ENCODE data around the gene LRRC56. TPM values are rescaled to one million over a fixed set of nuclear protein-coding genes. Genes with fewer than 3 reads are reported as not detected.

Gene LRRC56
- total and polyA plus RNA-seq, 9 donors: 1.7 to 8.4 (median 5.4) TPM

GRCh38 chr11:601573-602245 is 64.4 kb downstream of the LRRC56 start:
- H3K36me3 ChIP-seq (ENCODE audit: control insufficient read depth, insufficient read depth, low read length): peaks cover 82% of the 10 kb centered on the region
- 94% methylated on average over 14 of the region's 23 CpGs for WGBS (ENCODE audit: insufficient coverage)
- no peak overlapping the region for H3K4me3 ChIP-seq (ENCODE audit: low read length)
- H3K4me1 ChIP-seq (ENCODE audit: control insufficient read depth, insufficient read depth, low read length): no peaks in the 10 kb centered on the region
- no peaks in the 10 kb centered on the region for H3K9me3 ChIP-seq (replicated peaks; ENCODE audit: control insufficient read depth, low read depth, low read length)
- DNase-seq: no peak
- no peak overlapping the region for H3K27ac ChIP-seq (ENCODE audit: low read length)
- no peaks in the 10 kb centered on the region for H3K27me3 ChIP-seq (ENCODE audit: control insufficient read depth, insufficient read depth, low read length)

- Histone ChIP-seq H3K27ac (ENCODE audit: low read length) (no peak overlapping the region), H3K27me3 (ENCODE audit: control insufficient read depth, insufficient read depth, low read length) (no peaks in the 10 kb centered on the region), H3K4me3 (ENCODE audit: low read length) (no peak overlapping the region), H3K36me3 (ENCODE audit: control insufficient read depth, insufficient read depth, low read length) (peaks cover 82% of the 10 kb centered on the region), H3K9me3 (replicated peaks; ENCODE audit: control insufficient read depth, low read depth, low read length) (no peaks in the 10 kb centered on the region), H3K4me1 (ENCODE audit: control insufficient read depth, insufficient read depth, low read length) (no peaks in the 10 kb centered on the region)
- no peak for DNase-seq
- 91% methylated on average over 11 of the region's 13 CpGs for WGBS (ENCODE audit: insufficient coverage)
Measured at GRCh38 chr11:603154-603553, 65.8 kb downstream of the LRRC56 start.

Other genes with a start within 250 kb of the LRRC56 start
- gene PGGHG, start 248.4 kb upstream of the LRRC56 start, total RNA-seq: 14.1 TPM
- 10 to 100 TPM in 3 of 8 donors, 1 to 10 TPM in 5; 9.2 to 13.9 (median 9.9) TPM for gene PGGHG, start 248.4 kb upstream of the LRRC56 start, polyA plus RNA-seq (ENCODE audit: insufficient read depth in 1 of 8, insufficient read length in 8 of 8, low replicate concordance in 1 of 8)
- not detected for gene IFITM5, start 238.0 kb upstream of the LRRC56 start, total RNA-seq
- not detected for gene IFITM5, start 238.0 kb upstream of the LRRC56 start, polyA plus RNA-seq (ENCODE audit: insufficient read depth in 1 of 8, insufficient read length in 8 of 8, low replicate concordance in 1 of 8)
- gene IFITM2, start 229.7 kb upstream of the LRRC56 start, total RNA-seq: 48.1 TPM
- 100 to 1,000 TPM in 2 of 8 donors, 10 to 100 TPM in 6; 60.8 to 130 (median 84.3) TPM for gene IFITM2, start 229.7 kb upstream of the LRRC56 start, polyA plus RNA-seq (ENCODE audit: insufficient read depth in 1 of 8, insufficient read length in 8 of 8, low replicate concordance in 1 of 8)
- gene IFITM1, start 223.5 kb upstream of the LRRC56 start, total RNA-seq: 24.6 TPM
- 10 to 100 TPM; 19.8 to 33.3 (median 24.3) TPM for gene IFITM1, start 223.5 kb upstream of the LRRC56 start, polyA plus RNA-seq (ENCODE audit: insufficient read depth in 1 of 8, insufficient read length in 8 of 8, low replicate concordance in 1 of 8)
- gene IFITM3, start 216.7 kb upstream of the LRRC56 start, total RNA-seq: 80.4 TPM
- gene IFITM3, start 216.7 kb upstream of the LRRC56 start, polyA plus RNA-seq (ENCODE audit: insufficient read depth in 1 of 8, insufficient read length in 8 of 8, low replicate concordance in 1 of 8): 100 to 1,000 TPM; 220 to 363 (median 280) TPM
- gene B4GALNT4, start 168.0 kb upstream of the LRRC56 start, total RNA-seq: 14.4 TPM
- gene B4GALNT4, start 168.0 kb upstream of the LRRC56 start, polyA plus RNA-seq (ENCODE audit: insufficient read depth in 1 of 8, insufficient read length in 8 of 8, low replicate concordance in 1 of 8): 10 to 100 TPM; 12.9 to 34.1 (median 21.7) TPM
- gene PKP3, start 143.3 kb upstream of the LRRC56 start, total RNA-seq: 0.13 TPM
- gene PKP3, start 143.3 kb upstream of the LRRC56 start, polyA plus RNA-seq (ENCODE audit: insufficient read depth in 1 of 8, insufficient read length in 8 of 8, low replicate concordance in 1 of 8): 10 to 100 TPM in 1 of 8 donors, 1 to 10 TPM in 1, under 1 TPM in 6; 0.16 to 10.5 (median 0.61) TPM
- gene SIGIRR, start 122.5 kb upstream of the LRRC56 start, total RNA-seq: 16.5 TPM
- gene SIGIRR, start 122.5 kb upstream of the LRRC56 start, polyA plus RNA-seq (ENCODE audit: insufficient read depth in 1 of 8, insufficient read length in 8 of 8, low replicate concordance in 1 of 8): 10 to 100 TPM in 7 of 8 donors, 1 to 10 TPM in 1; 9.4 to 26.3 (median 15.5) TPM
- 0.09 TPM for gene ANO9, start 95.5 kb upstream of the LRRC56 start, total RNA-seq
- 1 to 10 TPM in 3 of 8 donors, under 1 TPM in 5; 0.23 to 5.6 (median 0.37) TPM for gene ANO9, start 95.5 kb upstream of the LRRC56 start, polyA plus RNA-seq (ENCODE audit: insufficient read depth in 1 of 8, insufficient read length in 8 of 8, low replicate concordance in 1 of 8)
- gene PTDSS2, start 87.2 kb upstream of the LRRC56 start, total RNA-seq: 19.4 TPM
- 10 to 100 TPM; 25.6 to 47.2 (median 30.4) TPM for gene PTDSS2, start 87.2 kb upstream of the LRRC56 start, polyA plus RNA-seq (ENCODE audit: insufficient read depth in 1 of 8, insufficient read length in 8 of 8, low replicate concordance in 1 of 8)
- 89.5 TPM for gene RNH1, start 30.3 kb upstream of the LRRC56 start, total RNA-seq
- 100 to 1,000 TPM in 4 of 8 donors, 10 to 100 TPM in 4; 89.6 to 107 (median 99.6) TPM for gene RNH1, start 30.3 kb upstream of the LRRC56 start, polyA plus RNA-seq (ENCODE audit: insufficient read depth in 1 of 8, insufficient read length in 8 of 8, low replicate concordance in 1 of 8)
- 90.4 TPM for gene HRAS, start 2.0 kb upstream of the LRRC56 start, total RNA-seq
- 100 to 1,000 TPM in 5 of 8 donors, 10 to 100 TPM in 3; 78.8 to 143 (median 119) TPM for gene HRAS, start 2.0 kb upstream of the LRRC56 start, polyA plus RNA-seq (ENCODE audit: insufficient read depth in 1 of 8, insufficient read length in 8 of 8, low replicate concordance in 1 of 8)
- gene LMNTD2, start 23.2 kb downstream of the LRRC56 start, total RNA-seq: 0.22 TPM
- 1 to 10 TPM in 2 of 8 donors, under 1 TPM in 6; 0.25 to 1.5 (median 0.62) TPM for gene LMNTD2, start 23.2 kb downstream of the LRRC56 start, polyA plus RNA-seq (ENCODE audit: insufficient read depth in 1 of 8, insufficient read length in 8 of 8, low replicate concordance in 1 of 8)
- gene RASSF7, start 23.4 kb downstream of the LRRC56 start, total RNA-seq: 2.3 TPM
- 1 to 10 TPM; 2.3 to 4.4 (median 2.6) TPM for gene RASSF7, start 23.4 kb downstream of the LRRC56 start, polyA plus RNA-seq (ENCODE audit: insufficient read depth in 1 of 8, insufficient read length in 8 of 8, low replicate concordance in 1 of 8)
- gene PHRF1, start 38.9 kb downstream of the LRRC56 start, total RNA-seq: 13.1 TPM
- 10 to 100 TPM; 16.0 to 23.1 (median 20.2) TPM for gene PHRF1, start 38.9 kb downstream of the LRRC56 start, polyA plus RNA-seq (ENCODE audit: insufficient read depth in 1 of 8, insufficient read length in 8 of 8, low replicate concordance in 1 of 8)
- 11.3 TPM for gene IRF7, start 78.4 kb downstream of the LRRC56 start, total RNA-seq
- gene IRF7, start 78.4 kb downstream of the LRRC56 start, polyA plus RNA-seq (ENCODE audit: insufficient read depth in 1 of 8, insufficient read length in 8 of 8, low replicate concordance in 1 of 8): 10 to 100 TPM in 3 of 8 donors, 1 to 10 TPM in 5; 7.8 to 14.7 (median 9.6) TPM
- 0.75 TPM for gene CDHR5, start 87.4 kb downstream of the LRRC56 start, total RNA-seq
- gene CDHR5, start 87.4 kb downstream of the LRRC56 start, polyA plus RNA-seq (ENCODE audit: insufficient read depth in 1 of 8, insufficient read length in 8 of 8, low replicate concordance in 1 of 8): 10 to 100 TPM in 1 of 8 donors, 1 to 10 TPM in 6, under 1 TPM in 1; 0.65 to 33.7 (median 1.4) TPM
- gene SCT, start 89.7 kb downstream of the LRRC56 start, total RNA-seq: 55.2 TPM
- gene SCT, start 89.7 kb downstream of the LRRC56 start, polyA plus RNA-seq (ENCODE audit: insufficient read depth in 1 of 8, insufficient read length in 8 of 8, low replicate concordance in 1 of 8): 100 to 1,000 TPM in 2 of 8 donors, 10 to 100 TPM in 6; 37.0 to 126 (median 66.4) TPM
- gene DRD4, start 99.7 kb downstream of the LRRC56 start, total RNA-seq: 0.22 TPM
- 1 to 10 TPM in 2 of 8 donors, under 1 TPM in 6; 0.18 to 2.0 (median 0.83) TPM for gene DRD4, start 99.7 kb downstream of the LRRC56 start, polyA plus RNA-seq (ENCODE audit: insufficient read depth in 1 of 8, insufficient read length in 8 of 8, low replicate concordance in 1 of 8)
- gene DEAF1, start 157.7 kb downstream of the LRRC56 start, total RNA-seq: 22.7 TPM
- 10 to 100 TPM; 29.3 to 38.9 (median 31.7) TPM for gene DEAF1, start 157.7 kb downstream of the LRRC56 start, polyA plus RNA-seq (ENCODE audit: insufficient read depth in 1 of 8, insufficient read length in 8 of 8, low replicate concordance in 1 of 8)
- gene TMEM80, start 158.3 kb downstream of the LRRC56 start, total RNA-seq: 11.8 TPM
- 10 to 100 TPM; 10.1 to 26.0 (median 20.1) TPM for gene TMEM80, start 158.3 kb downstream of the LRRC56 start, polyA plus RNA-seq (ENCODE audit: insufficient read depth in 1 of 8, insufficient read length in 8 of 8, low replicate concordance in 1 of 8)
- 1.6 TPM for gene EPS8L2, start 168.7 kb downstream of the LRRC56 start, total RNA-seq
- 10 to 100 TPM in 1 of 8 donors, 1 to 10 TPM in 7; 1.5 to 14.1 (median 2.2) TPM for gene EPS8L2, start 168.7 kb downstream of the LRRC56 start, polyA plus RNA-seq (ENCODE audit: insufficient read depth in 1 of 8, insufficient read length in 8 of 8, low replicate concordance in 1 of 8)
- gene TALDO1, start 209.9 kb downstream of the LRRC56 start, total RNA-seq: 62.7 TPM
- 10 to 100 TPM; 60.2 to 79.9 (median 71.3) TPM for gene TALDO1, start 209.9 kb downstream of the LRRC56 start, polyA plus RNA-seq (ENCODE audit: insufficient read depth in 1 of 8, insufficient read length in 8 of 8, low replicate concordance in 1 of 8)
- gene GATD1, start 240.0 kb downstream of the LRRC56 start, total RNA-seq: 18.1 TPM
- 10 to 100 TPM; 38.9 to 53.2 (median 44.8) TPM for gene GATD1, start 240.0 kb downstream of the LRRC56 start, polyA plus RNA-seq (ENCODE audit: insufficient read depth in 1 of 8, insufficient read length in 8 of 8, low replicate concordance in 1 of 8)

Data from muscle of leg (tissue), 11 donors.